HL-60 (cell line): Measurements from ENCODE around the gene CTSH.
A peak's percentile ranks its signal among the peaks of the same experiment; 100 is the strongest.

Experiments used
- DNase-seq, 2 experiments: peaks; one replicate each; pipeline ENCODE4 v3.0.0-alpha.2; 2010 to 2020; ENCODE audit warnings: low read depth in 1 of 2, low spot score in 1 of 2
- H3K27ac ChIP-seq: fragments of 250-450 bp; sonication (Bioruptor Pico); replicated peaks from 2 replicates; pipeline ENCODE4 v1.5.1; 2020; ENCODE audit warnings: mild to moderate bottlenecking, moderate library complexity
- H3K27me3 ChIP-seq: fragments of 250-450 bp; sonication (Bioruptor Pico); 2 replicates; pipeline ENCODE4 v1.5.1; 2021; ENCODE audit warnings: mild to moderate bottlenecking, moderate library complexity; ENCODE audit not compliant: insufficient read depth, poor library complexity, severe bottlenecking
- H3K4me3 ChIP-seq: replicated peaks from 2 replicates; pipeline ENCODE4 v1.5.1; 2011; ENCODE audit warnings: mild to moderate bottlenecking, control low read depth, low read length; ENCODE audit not compliant: insufficient read depth
- CTCF ChIP-seq: IDR thresholded peaks from one replicate; pipeline ENCODE4 v1.5.1; 2011; ENCODE audit warnings: low read length, control low read depth, inconsistent platforms; ENCODE audit not compliant: insufficient read depth
- GABPA ChIP-seq: IDR thresholded peaks from 2 replicates; pipeline ENCODE4 v1.6.1; 2012; ENCODE audit warnings: low read depth
- POLR2AphosphoS5 ChIP-seq: IDR thresholded peaks from 2 replicates; pipeline ENCODE4 v1.6.1; 2012; ENCODE audit warnings: low read depth
- SPI1 ChIP-seq: IDR thresholded peaks from 2 replicates; pipeline ENCODE4 v1.6.1; 2012; ENCODE audit warnings: low read depth, mild to moderate bottlenecking, borderline replicate concordance
- TF ChIP-seq, protein P1 (sequence below): IDR thresholded peaks from 2 replicates; pipeline ENCODE4 v1.6.1; 2012; ENCODE audit warnings: low read depth; ENCODE audit not compliant: insufficient replicate concordance

The CTSH gene

GRCh38 chr15:78981532-78982313 is 36.9 kb upstream of the CTSH start:
- no peak overlapping the region for H3K27ac ChIP-seq
- no peak for DNase-seq
- H3K4me3 ChIP-seq = no peak overlapping the region
- TF ChIP-seq POLR2AphosphoS5 = no peak
- TF ChIP-seq, protein P1, sequence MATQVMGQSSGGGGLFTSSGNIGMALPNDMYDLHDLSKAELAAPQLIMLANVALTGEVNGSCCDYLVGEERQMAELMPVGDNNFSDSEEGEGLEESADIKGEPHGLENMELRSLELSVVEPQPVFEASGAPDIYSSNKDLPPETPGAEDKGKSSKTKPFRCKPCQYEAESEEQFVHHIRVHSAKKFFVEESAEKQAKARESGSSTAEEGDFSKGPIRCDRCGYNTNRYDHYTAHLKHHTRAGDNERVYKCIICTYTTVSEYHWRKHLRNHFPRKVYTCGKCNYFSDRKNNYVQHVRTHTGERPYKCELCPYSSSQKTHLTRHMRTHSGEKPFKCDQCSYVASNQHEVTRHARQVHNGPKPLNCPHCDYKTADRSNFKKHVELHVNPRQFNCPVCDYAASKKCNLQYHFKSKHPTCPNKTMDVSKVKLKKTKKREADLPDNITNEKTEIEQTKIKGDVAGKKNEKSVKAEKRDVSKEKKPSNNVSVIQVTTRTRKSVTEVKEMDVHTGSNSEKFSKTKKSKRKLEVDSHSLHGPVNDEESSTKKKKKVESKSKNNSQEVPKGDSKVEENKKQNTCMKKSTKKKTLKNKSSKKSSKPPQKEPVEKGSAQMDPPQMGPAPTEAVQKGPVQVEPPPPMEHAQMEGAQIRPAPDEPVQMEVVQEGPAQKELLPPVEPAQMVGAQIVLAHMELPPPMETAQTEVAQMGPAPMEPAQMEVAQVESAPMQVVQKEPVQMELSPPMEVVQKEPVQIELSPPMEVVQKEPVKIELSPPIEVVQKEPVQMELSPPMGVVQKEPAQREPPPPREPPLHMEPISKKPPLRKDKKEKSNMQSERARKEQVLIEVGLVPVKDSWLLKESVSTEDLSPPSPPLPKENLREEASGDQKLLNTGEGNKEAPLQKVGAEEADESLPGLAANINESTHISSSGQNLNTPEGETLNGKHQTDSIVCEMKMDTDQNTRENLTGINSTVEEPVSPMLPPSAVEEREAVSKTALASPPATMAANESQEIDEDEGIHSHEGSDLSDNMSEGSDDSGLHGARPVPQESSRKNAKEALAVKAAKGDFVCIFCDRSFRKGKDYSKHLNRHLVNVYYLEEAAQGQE = no peak
- TF ChIP-seq CTCF = no peak
- TF ChIP-seq SPI1 = no peak
- no peak for TF ChIP-seq GABPA
- H3K27me3 ChIP-seq = no peaks in the 10 kb centered on the region

- TF ChIP-seq, protein P1 = no peak
- TF ChIP-seq CTCF = peak; percentile 78
- no peaks in the 10 kb centered on the region for H3K27me3 ChIP-seq
- DNase-seq = peak in 1 of 2 experiments; percentile 36
- H3K4me3 ChIP-seq = no peak overlapping the region
- no peak overlapping the region for H3K27ac ChIP-seq
Observed at GRCh38 chr15:78979456-78980320, 34.8 kb upstream of the CTSH start.

DNA sequence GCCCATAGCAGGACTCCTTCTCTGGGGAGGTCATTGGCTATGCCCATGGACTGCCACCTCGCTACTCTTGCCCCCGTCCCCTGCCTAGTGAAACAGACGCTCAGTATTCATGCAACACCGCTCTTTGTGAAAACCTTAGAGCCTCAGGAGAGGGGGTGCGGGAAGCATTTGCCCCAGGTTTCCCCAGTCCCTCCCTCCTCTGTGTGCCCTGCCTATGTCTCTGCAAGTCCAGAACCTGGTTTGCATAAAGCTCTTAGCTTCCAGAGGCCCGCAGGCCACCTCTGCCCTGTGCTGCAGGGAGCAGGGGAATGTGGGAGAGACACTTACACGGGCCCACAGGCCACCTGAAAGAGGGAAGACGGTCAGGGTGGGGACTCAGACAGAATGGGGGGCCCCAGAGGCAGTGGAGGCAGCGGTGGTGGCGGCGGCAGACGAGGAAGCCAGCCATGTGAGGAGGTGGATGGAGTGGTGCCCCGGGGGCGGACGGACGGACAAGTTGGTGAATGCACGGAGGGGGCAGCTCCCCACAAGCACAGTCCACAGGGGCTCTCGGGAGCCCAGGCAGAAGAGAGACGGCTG is 33.8 kb upstream of the CTSH start:
- DNase-seq = no peak
- TF ChIP-seq SPI1 = no peak
- TF ChIP-seq GABPA = no peak
- no peak for TF ChIP-seq CTCF
- TF ChIP-seq POLR2AphosphoS5 = no peak
- TF ChIP-seq, protein P1 = no peak
- no peaks in the 10 kb centered on the region for H3K27me3 ChIP-seq
- no peak overlapping the region for H3K4me3 ChIP-seq
- no peak overlapping the region for H3K27ac ChIP-seq
